Naive thymus-derived CD8-positive, alpha-beta T cell (primary cell): ENCODE results near the gene HRH1. TPM values are rescaled to one million over a fixed set of nuclear protein-coding genes. Genes with fewer than 3 reads are reported as not detected.
"Not testable (repeated sequence)": the region's sequence is repeated elsewhere in the genome, so short reads cannot be mapped to it uniquely, and the experiment has no call there.

ENCODE experiments used
- ATAC-seq, 2 donors: fragments of 150-1000 bp; cut with Tn5 transposase in 1 of 2; sonication (Bioruptor Pico), chemical (Tn5 transposase) in 1 of 2; 1 replicate in 1 of 2; 2 replicates in 1 of 2; pipeline ENCODE4 v1.10.0; 2021; ENCODE audit warnings: mild to moderate bottlenecking in 2 of 2, moderate library complexity in 2 of 2
- POLR2A ChIA-PET: fragments of 350-600 bp; sonication (Branson Sonifier 250); formaldehyde crosslinking; loops from one replicate; lab custom pipeline; 2021; ENCODE audit warnings: antibody characterized with exemption; lab: Charles Lee
- DNase-seq, 10 donors: peaks; one replicate each; pipeline versions ENCODE4 v3.0.0 to v3.0.0-alpha.2; 2020 to 2022
- H3K27ac Mint-ChIP-seq, 10 donors: one replicate each; pipeline ENCODE4 v1.8.0; 2020 to 2022; ENCODE audit warnings: mild to moderate bottlenecking in 10 of 10, mixed read lengths in 10 of 10, moderate library complexity in 4 of 10, inconsistent platforms in 1 of 10
- H3K27me3 Mint-ChIP-seq, 5 donors: one replicate each; pipeline ENCODE4 v1.8.0; 2021 to 2022; ENCODE audit warnings: mixed read lengths in 5 of 5
- H3K36me3 Mint-ChIP-seq, 3 donors: one replicate each; pipeline ENCODE4 v1.8.0; 2020 to 2022; ENCODE audit warnings: mixed read lengths in 3 of 3, mild to moderate bottlenecking in 2 of 3, inconsistent platforms in 1 of 3
- H3K4me1 Mint-ChIP-seq, 4 donors: one replicate each; pipeline ENCODE4 v1.8.0; 2021 to 2022; ENCODE audit warnings: mixed read lengths in 4 of 4
- H3K4me3 Mint-ChIP-seq, 10 donors: one replicate each; pipeline ENCODE4 v1.8.0; 2020 to 2022; ENCODE audit warnings: mild to moderate bottlenecking in 10 of 10, mixed read lengths in 10 of 10, moderate library complexity in 6 of 10, inconsistent platforms in 1 of 10
- H3K9me3 Mint-ChIP-seq, 9 donors: one replicate each; pipeline ENCODE4 v1.8.0; 2020 to 2022; ENCODE audit warnings: mixed read lengths in 9 of 9, mild to moderate bottlenecking in 3 of 9, inconsistent platforms in 1 of 9, moderate library complexity in 1 of 9
- polyA plus RNA-seq, 3 donors: library from polyadenylated mRNA; unstranded; fragments of 300-500 nt; fragmentation: Illumina TruSeq; gene quantifications; one replicate each; pipeline ENCODE4 v1.2.3, GENCODE V29; 2021
- total RNA-seq, 8 experiments: library from RNA in 2 of 8; stranded (reverse) in 2 of 8; gene quantifications; one replicate each; pipeline ENCODE4 v1.2.3 and lab custom pipeline; 2021 to 2026

The HRH1 gene
- total and polyA plus RNA-seq, 5 experiments from 2014 or later: not detected

GRCh38 chr3:11245276-11245675 lies 91.0 kb downstream of the HRH1 start:
- Mint-ChIP-seq H3K9me3 (no peaks in the 10 kb centered on the region), H3K27me3 (peaks cover 0 to 6% (median 3%) of the 10 kb centered on the region in 5 donors), H3K27ac (no peak overlapping the region), H3K4me3 (no peak overlapping the region), H3K4me1 (peaks cover 0 to under 1% (median 0%) of the 10 kb centered on the region in 4 donors), H3K36me3 (no peaks in the 10 kb centered on the region)
- no peak for ATAC-seq
- no peak for DNase-seq
- POLR2A ChIA-PET: no interaction called here

GRCh38 chr3:11245827-11246662 lies 91.8 kb downstream of the HRH1 start:
- Mint-ChIP-seq H3K4me1 (peaks cover 0 to 6% (median 2%) of the 10 kb centered on the region in 4 donors), H3K4me3 (no peak overlapping the region), H3K36me3 (no peaks in the 10 kb centered on the region), H3K9me3 (no peaks in the 10 kb centered on the region), H3K27me3 (peaks cover 0 to 6% (median 3%) of the 10 kb centered on the region in 5 donors), H3K27ac (no peak overlapping the region)
- no peak for ATAC-seq
- no peak for DNase-seq
- POLR2A ChIA-PET: no interaction called here

- ATAC-seq: no peak
- Mint-ChIP-seq H3K4me1 (peaks cover 0 to 11% (median 6%) of the 10 kb centered on the region in 4 donors), H3K36me3 (no peaks in the 10 kb centered on the region), H3K27ac (no peak overlapping the region), H3K9me3 (no peaks in the 10 kb centered on the region), H3K27me3 (peaks cover 0 to 6% (median 3%) of the 10 kb centered on the region in 5 donors), H3K4me3 (no peak overlapping the region)
- DNase-seq: no peak
- POLR2A ChIA-PET: no interaction called here
Observed at GRCh38 chr3:11246663-11246970, 92.3 kb downstream of the HRH1 start.

GRCh38 chr3:11247362-11247761 lies 93.1 kb downstream of the HRH1 start:
- DNase-seq (no peak), ATAC-seq (no peak)
- Mint-ChIP-seq H3K9me3 (no peaks in the 10 kb centered on the region), H3K27me3 (peaks cover 0 to 6% (median 3%) of the 10 kb centered on the region in 5 donors), H3K4me3 (peak overlapping the region in 1 of 10 donors; percentile 24), H3K27ac (no peak overlapping the region), H3K36me3 (no peaks in the 10 kb centered on the region), H3K4me1 (peaks cover 0 to 15% (median 10%) of the 10 kb centered on the region in 4 donors)
- POLR2A ChIA-PET: no interaction called here

- H3K27ac Mint-ChIP-seq: peak overlapping the region in 1 of 10 donors; percentile 56
- POLR2A ChIA-PET: interaction anchor here (0.7 kb wide), 1 partner anchor 24 kb away, joined by 3 read pairs; no protein-coding TSS in a partner anchor
Observed at GRCh38 chr3:11248596-11248995, 94.3 kb downstream of the HRH1 start.

GRCh38 chr3:11250902-11251806 lies 96.9 kb downstream of the HRH1 start:
- Mint-ChIP-seq H3K36me3 (no peaks in the 10 kb centered on the region), H3K4me1 (peaks cover 0 to 15% (median 10%) of the 10 kb centered on the region in 4 donors), H3K4me3 (peak overlapping the region in 2 of 10 donors; percentile 28 to 42), H3K27ac (peak overlapping the region in 7 of 10 donors; percentile 11 to 81 (median 54)), H3K27me3 (peaks cover 3 to 16% (median 5%) of the 10 kb centered on the region in 5 donors), H3K9me3 (peaks cover 0 to 7% (median 0%) of the 10 kb centered on the region in 9 donors)
- POLR2A ChIA-PET: no interaction called here
- ATAC-seq (peak; percentile 23 to 45), DNase-seq (no peak)

More at GRCh38 chr3:11248596-11248995, 94.3 kb downstream of the HRH1 start:
- Mint-ChIP-seq H3K27me3 (peaks cover 0 to 6% (median 2%) of the 10 kb centered on the region in 5 donors), H3K36me3 (no peaks in the 10 kb centered on the region), H3K9me3 (no peaks in the 10 kb centered on the region), H3K4me1 (peaks cover 0 to 15% (median 10%) of the 10 kb centered on the region in 4 donors), H3K4me3 (no peak overlapping the region)
- DNase-seq (no peak), ATAC-seq (no peak)

GRCh38 chr3:11251807-11252176 lies 97.5 kb downstream of the HRH1 start:
- Mint-ChIP-seq H3K9me3 (peaks cover 0 to 7% (median 0%) of the 10 kb centered on the region in 9 donors), H3K4me1 (peaks cover 0 to 15% (median 10%) of the 10 kb centered on the region in 4 donors), H3K27me3 (peaks cover 3 to 16% (median 5%) of the 10 kb centered on the region in 5 donors), H3K27ac (peak overlapping the region in 4 of 10 donors; percentile 54 to 81 (median 76)), H3K36me3 (no peaks in the 10 kb centered on the region), H3K4me3 (peak overlapping the region in 2 of 10 donors; percentile 28 to 42)
- DNase-seq: no peak
- POLR2A ChIA-PET: no interaction called here
- ATAC-seq: no peak

GRCh38 chr3:11254876-11255275 lies 100.6 kb downstream of the HRH1 start:
- DNase-seq (no peak), ATAC-seq (no peak)
- POLR2A ChIA-PET: no interaction called here
- Mint-ChIP-seq H3K9me3 (peaks cover 0 to 7% (median 0%) of the 10 kb centered on the region in 9 donors), H3K4me1 (peaks cover 0 to 15% (median 10%) of the 10 kb centered on the region in 4 donors), H3K27me3 (peaks cover 2 to 16% (median 5%) of the 10 kb centered on the region in 5 donors), H3K36me3 (no peaks in the 10 kb centered on the region), H3K27ac (no peak overlapping the region), H3K4me3 (peak overlapping the region in 1 of 10 donors; percentile 0)

- ATAC-seq, POLR2A ChIA-PET, H3K9me3 Mint-ChIP-seq, DNase-seq, H3K4me3 Mint-ChIP-seq, H3K27ac Mint-ChIP-seq, H3K36me3 Mint-ChIP-seq: not testable (repeated sequence)
- H3K27me3 Mint-ChIP-seq: peaks cover 2 to 16% (median 4%) of the 10 kb centered on the region in 5 donors
- peaks cover 0 to 14% (median 8%) of the 10 kb centered on the region in 4 donors for H3K4me1 Mint-ChIP-seq
Observed at GRCh38 chr3:11255537-11255936, 101.2 kb downstream of the HRH1 start.

GRCh38 chr3:11258958-11259357 lies 104.7 kb downstream of the HRH1 start:
- H3K9me3 Mint-ChIP-seq: peaks cover 0 to 7% (median 0%) of the 10 kb centered on the region in 9 donors
- DNase-seq: no peak
- ATAC-seq: no peak
- H3K4me1 Mint-ChIP-seq: no peaks in the 10 kb centered on the region
- no peak overlapping the region for H3K27ac Mint-ChIP-seq
- POLR2A ChIA-PET: no interaction called here
- no peaks in the 10 kb centered on the region for H3K36me3 Mint-ChIP-seq
- peaks cover 3 to 16% (median 6%) of the 10 kb centered on the region in 5 donors for H3K27me3 Mint-ChIP-seq
- no peak overlapping the region for H3K4me3 Mint-ChIP-seq

- no peak overlapping the region for H3K4me3 Mint-ChIP-seq
- H3K36me3 Mint-ChIP-seq: no peaks in the 10 kb centered on the region
- H3K9me3 Mint-ChIP-seq: no peaks in the 10 kb centered on the region
- H3K4me1 Mint-ChIP-seq: no peaks in the 10 kb centered on the region
- H3K27ac Mint-ChIP-seq: no peak overlapping the region
- DNase-seq (no peak), ATAC-seq (no peak)
- POLR2A ChIA-PET: no interaction called here
- peaks cover 2 to 8% (median 4%) of the 10 kb centered on the region in 5 donors for H3K27me3 Mint-ChIP-seq
Observed at GRCh38 chr3:11260460-11260859, 106.2 kb downstream of the HRH1 start.

- Mint-ChIP-seq H3K27me3 (peaks cover 0 to 8% (median 4%) of the 10 kb centered on the region in 5 donors), H3K4me3 (no peak overlapping the region), H3K36me3 (no peaks in the 10 kb centered on the region), H3K4me1 (peaks cover 11 to 23% (median 16%) of the 10 kb centered on the region in 4 donors), H3K9me3 (no peaks in the 10 kb centered on the region), H3K27ac (no peak overlapping the region)
- no peak for DNase-seq
- POLR2A ChIA-PET: interaction anchor here (0.7 kb wide), 1 partner anchor 1489 kb away, joined by 3 read pairs; no protein-coding TSS in a partner anchor
- no peak for ATAC-seq
Observed at GRCh38 chr3:11269007-11269406, 114.7 kb downstream of the HRH1 start.
